Skeletal muscle satellite cell (primary cell): Measurements from ENCODE around the gene ASIC1.
A peak's percentile ranks its signal among the peaks of the same experiment; 100 is the strongest.

Experiments used
- H3K27me3 ChIP-seq: 2 replicates; pipeline ENCODE4 v1.7.0; 2013; ENCODE audit warnings: low read length; ENCODE audit not compliant: control insufficient read depth, insufficient read depth
- H3K36me3 ChIP-seq: 2 replicates; pipeline ENCODE4 v1.7.0; 2013; ENCODE audit warnings: mild to moderate bottlenecking, control low read depth, low read length; ENCODE audit not compliant: insufficient read depth
- H3K4me1 ChIP-seq: 2 replicates; pipeline ENCODE4 v1.7.0; 2013; ENCODE audit warnings: low read length; ENCODE audit not compliant: control insufficient read depth, insufficient read depth
- H3K4me2 ChIP-seq: 2 replicates; pipeline ENCODE4 v1.7.0; 2013; ENCODE audit warnings: mild to moderate bottlenecking, low read length
- H3K4me3 ChIP-seq: 2 replicates; pipeline ENCODE4 v1.7.0; 2013; ENCODE audit warnings: low read length
- H3K9ac ChIP-seq: 2 replicates; pipeline ENCODE4 v1.7.0; 2013; ENCODE audit warnings: mild to moderate bottlenecking, low read depth, low read length, moderate library complexity
- H3K9me3 ChIP-seq: replicated peaks from 2 replicates; pipeline ENCODE4 v1.7.0; 2013; ENCODE audit warnings: mild to moderate bottlenecking, control low read depth, low read length

Gene ASIC1

GRCh38 chr12:50066402-50066801 lies 9.0 kb downstream of the ASIC1 start:
- Histone ChIP-seq H3K4me1 (peaks cover 18% of the 10 kb centered on the region), H3K4me3 (no peak overlapping the region), H3K9ac (no peak overlapping the region), H3K36me3 (no peaks in the 10 kb centered on the region), H3K27me3 (peaks cover 22% of the 10 kb centered on the region), H3K9me3 (no peaks in the 10 kb centered on the region), H3K4me2 (peak overlapping the region; percentile 11)

- no peaks in the 10 kb centered on the region for H3K9me3 ChIP-seq
- no peak overlapping the region for H3K4me3 ChIP-seq
- peaks cover 6% of the 10 kb centered on the region for H3K27me3 ChIP-seq
- no peaks in the 10 kb centered on the region for H3K36me3 ChIP-seq
- no peak overlapping the region for H3K9ac ChIP-seq
- peaks cover 18% of the 10 kb centered on the region for H3K4me1 ChIP-seq
- no peak overlapping the region for H3K4me2 ChIP-seq
Measured at GRCh38 chr12:50069069-50069468, 11.7 kb downstream of the ASIC1 start.

GRCh38 chr12:50069539-50069938 lies 12.1 kb downstream of the ASIC1 start:
- no peak overlapping the region for H3K4me3 ChIP-seq
- H3K9ac ChIP-seq, result no peak overlapping the region
- peaks cover 2% of the 10 kb centered on the region for H3K27me3 ChIP-seq
- H3K4me2 ChIP-seq, result no peak overlapping the region
- no peaks in the 10 kb centered on the region for H3K36me3 ChIP-seq
- no peaks in the 10 kb centered on the region for H3K9me3 ChIP-seq
- peaks cover 18% of the 10 kb centered on the region for H3K4me1 ChIP-seq

- Histone ChIP-seq H3K9me3 (no peaks in the 10 kb centered on the region), H3K4me1 (peaks cover 21% of the 10 kb centered on the region), H3K27me3 (no peaks in the 10 kb centered on the region), H3K9ac (peak overlapping the region; percentile 11), H3K4me2 (peak overlapping the region; percentile 45), H3K36me3 (no peaks in the 10 kb centered on the region), H3K4me3 (no peak overlapping the region)
Measured at GRCh38 chr12:50070314-50071060, 13.1 kb downstream of the ASIC1 start.

- Histone ChIP-seq H3K4me1 (peaks cover 13% of the 10 kb centered on the region), H3K36me3 (no peaks in the 10 kb centered on the region), H3K9me3 (no peaks in the 10 kb centered on the region), H3K4me3 (no peak overlapping the region), H3K4me2 (no peak overlapping the region), H3K9ac (no peak overlapping the region), H3K27me3 (no peaks in the 10 kb centered on the region)
Measured at GRCh38 chr12:50072198-50072907, 15.0 kb downstream of the ASIC1 start.

GRCh38 chr12:50073206-50073605 lies 15.8 kb downstream of the ASIC1 start:
- H3K9ac ChIP-seq, result no peak overlapping the region

GRCh38 chr12:50073712-50074111 lies 16.3 kb downstream of the ASIC1 start:
- H3K27me3 ChIP-seq, result no peaks in the 10 kb centered on the region
- no peak overlapping the region for H3K4me2 ChIP-seq
- H3K4me1 ChIP-seq, result peaks cover 13% of the 10 kb centered on the region
- no peak overlapping the region for H3K4me3 ChIP-seq
- H3K9me3 ChIP-seq, result no peaks in the 10 kb centered on the region
- no peaks in the 10 kb centered on the region for H3K36me3 ChIP-seq
- H3K9ac ChIP-seq, result no peak overlapping the region

More at GRCh38 chr12:50073206-50073605, 15.8 kb downstream of the ASIC1 start:
- H3K4me3 ChIP-seq, result no peak overlapping the region
- no peaks in the 10 kb centered on the region for H3K36me3 ChIP-seq
- no peaks in the 10 kb centered on the region for H3K9me3 ChIP-seq
- no peak overlapping the region for H3K4me2 ChIP-seq
- peaks cover 13% of the 10 kb centered on the region for H3K4me1 ChIP-seq
- no peaks in the 10 kb centered on the region for H3K27me3 ChIP-seq

GRCh38 chr12:50074936-50075807 lies 17.8 kb downstream of the ASIC1 start:
- no peak overlapping the region for H3K9ac ChIP-seq
- H3K36me3 ChIP-seq, result no peaks in the 10 kb centered on the region

GRCh38 chr12:50075808-50076170 lies 18.4 kb downstream of the ASIC1 start:
- H3K9me3 ChIP-seq, result no peaks in the 10 kb centered on the region
- H3K9ac ChIP-seq, result no peak overlapping the region
- no peak overlapping the region for H3K4me2 ChIP-seq
- no peaks in the 10 kb centered on the region for H3K27me3 ChIP-seq
- H3K4me3 ChIP-seq, result no peak overlapping the region
- H3K4me1 ChIP-seq, result peaks cover 8% of the 10 kb centered on the region
- no peaks in the 10 kb centered on the region for H3K36me3 ChIP-seq

More at GRCh38 chr12:50074936-50075807, 17.8 kb downstream of the ASIC1 start:
- Histone ChIP-seq H3K27me3 (no peaks in the 10 kb centered on the region), H3K4me3 (no peak overlapping the region), H3K4me1 (peaks cover 13% of the 10 kb centered on the region), H3K4me2 (no peak overlapping the region), H3K9me3 (no peaks in the 10 kb centered on the region)

GRCh38 chr12:50077099-50077498 lies 19.7 kb downstream of the ASIC1 start:
- no peak overlapping the region for H3K4me2 ChIP-seq
- no peaks in the 10 kb centered on the region for H3K27me3 ChIP-seq
- no peak overlapping the region for H3K4me3 ChIP-seq
- H3K9me3 ChIP-seq, result no peaks in the 10 kb centered on the region
- peaks cover 5% of the 10 kb centered on the region for H3K4me1 ChIP-seq
- no peaks in the 10 kb centered on the region for H3K36me3 ChIP-seq
- H3K9ac ChIP-seq, result no peak overlapping the region

GRCh38 chr12:50078281-50078680 lies 20.9 kb downstream of the ASIC1 start:
- Histone ChIP-seq H3K4me1 (peaks cover 5% of the 10 kb centered on the region), H3K9ac (no peak overlapping the region), H3K9me3 (no peaks in the 10 kb centered on the region), H3K4me3 (no peak overlapping the region), H3K36me3 (no peaks in the 10 kb centered on the region), H3K4me2 (no peak overlapping the region), H3K27me3 (no peaks in the 10 kb centered on the region)
